Kidney (tissue), 14 donors: ENCODE results near the gene RPS27L. TPM values are rescaled to one million over a fixed set of nuclear protein-coding genes. Genes with fewer than 3 reads are reported as not detected.
A peak's percentile ranks its signal among the peaks of the same experiment; 100 is the strongest.

Experiments
- DNase-seq, 5 donors: peaks; one replicate each; pipeline ENCODE4 v3.0.0-alpha.2; 2013 to 2020
- FAIRE-seq: peaks from 2 replicates; lab custom pipeline; 2012; peaks lifted over from hg19 to GRCh38; lab: Jason Lieb, UNC
- H3K27ac ChIP-seq, 2 donors: one replicate each; pipeline ENCODE4 v1.7.0; 2013; ENCODE audit warnings: low read depth in 2 of 2, low read length in 2 of 2, inconsistent platforms in 1 of 2
- H3K27me3 ChIP-seq: one replicate; pipeline ENCODE4 v1.7.1; 2013; ENCODE audit warnings: low read length, inconsistent platforms; ENCODE audit not compliant: control insufficient read depth, insufficient read depth
- H3K36me3 ChIP-seq, 3 donors: one replicate each; pipeline versions ENCODE4 v1.7.0 to v1.7.1; 2013; ENCODE audit warnings: low read length in 3 of 3, control low read depth in 1 of 3, inconsistent platforms in 1 of 3; ENCODE audit not compliant: insufficient read depth in 3 of 3, control insufficient read depth in 2 of 3
- H3K4me1 ChIP-seq, 3 donors: one replicate each; pipeline versions ENCODE4 v1.7.0 to v1.7.1; 2013; ENCODE audit warnings: low read length in 3 of 3, inconsistent platforms in 1 of 3, low read depth in 1 of 3; ENCODE audit not compliant: control insufficient read depth in 2 of 3, insufficient read depth in 2 of 3
- H3K4me3 ChIP-seq, 3 donors: one replicate each; pipeline versions ENCODE4 v1.7.0 to v1.8.1; 2013; ENCODE audit warnings: low read length in 3 of 3, control low read depth in 1 of 3, inconsistent platforms in 1 of 3
- H3K9ac ChIP-seq, 3 donors: one replicate each; pipeline versions ENCODE4 v1.7.0 to v1.7.1; 2013; ENCODE audit warnings: low read length in 3 of 3, control low read depth in 1 of 3, inconsistent platforms in 1 of 3
- H3K9me3 ChIP-seq, 3 donors: one replicate each; pipeline versions ENCODE4 v1.7.0 to v1.7.1; 2013; ENCODE audit warnings: low read length in 3 of 3, control low read depth in 1 of 3, inconsistent platforms in 1 of 3; ENCODE audit not compliant: control insufficient read depth in 2 of 3, insufficient read depth in 1 of 3
- intact Hi-C: fragments of 100-400 bp; cut with DNase I; formaldehyde crosslinking; loops from one replicate; pipeline ENCODE4 v1.11.1; 2022
- polyA plus RNA-seq: library from polyadenylated mRNA; stranded (reverse); fragments of 350-450 nt; fragmentation: Illumina TruSeq; extraction: RNeasy Lipid Tissue Mini Kit (QIAGEN cat#74804); gene quantifications from one replicate; pipeline ENCODE4 v1.2.3, GENCODE V29; 2014; ENCODE audit warnings: low read depth, low replicate concordance; ENCODE audit not compliant: insufficient read depth
- total RNA-seq: library from RNA; stranded (reverse); fragmentation: NEBNext Ultra II Directional; extraction: Animal tissue kit (Norgen Biotek cat#: 25700); gene quantifications from one replicate; pipeline ENCODE4 v1.2.1, GENCODE V29; 2021
- TF ChIP-seq, protein P1 (sequence below): IDR thresholded peaks from 3 replicates; pipeline ENCODE4 v1.5.1; 2012; ENCODE audit warnings: mild to moderate bottlenecking, moderate library complexity, borderline replicate concordance; ENCODE audit not compliant: insufficient read depth; ENCODE audit errors: extremely low read depth
- donor health status: control.
- donor health status: control.
- donor health status: control.
- donor health status: control.
- donor health status: control.
- donor health status: DM: yes; HTN: yes; CAD: no.
- donor health status: Normal renal cell carcinoma (clear cell type).

RPS27L gene
- total and polyA plus RNA-seq, 2 donors from 2014 or later: 120 to 372 TPM

GRCh38 chr15:63202861-63203260 lies 45.6 kb upstream of the RPS27L start:
- H3K27ac ChIP-seq: peak overlapping the region in 1 of 2 donors; percentile 13

DNA sequence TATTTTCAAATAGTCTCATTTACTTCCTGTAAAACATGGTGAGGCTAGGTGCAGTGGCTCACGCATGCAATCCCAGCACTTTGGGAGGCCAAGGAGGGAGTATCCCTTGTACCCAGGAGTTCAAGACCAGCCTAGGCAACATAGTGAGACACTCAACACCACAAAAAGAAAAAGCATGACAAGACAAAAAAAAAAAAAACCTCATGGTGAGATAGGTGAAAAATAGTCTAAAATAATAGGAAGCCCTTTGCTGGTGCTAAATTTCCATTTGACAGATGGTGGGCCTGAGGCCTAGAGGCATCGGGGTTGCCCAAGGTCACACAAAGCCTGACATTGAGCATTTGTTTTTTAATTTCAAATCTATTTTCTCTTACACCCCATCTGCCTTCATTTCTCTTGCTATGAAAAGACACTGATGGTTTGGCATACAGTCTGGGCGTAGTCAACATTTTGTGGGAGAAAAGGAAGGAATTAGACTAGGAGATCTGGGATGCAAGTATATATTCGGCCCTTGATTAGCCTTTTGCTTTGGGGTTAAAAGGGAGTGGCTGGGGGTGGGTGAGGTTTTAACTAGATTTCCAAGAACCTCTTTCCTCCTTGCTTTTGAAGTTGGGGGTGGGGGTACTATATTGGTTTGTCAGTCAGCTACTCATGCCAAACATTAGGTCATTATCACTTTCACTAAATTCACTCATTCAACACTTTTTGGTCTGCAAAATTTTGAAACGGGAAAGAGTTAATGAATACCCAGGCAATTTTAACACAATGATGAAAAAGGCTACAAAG lies 43.4 kb upstream of the RPS27L start:
- FAIRE-seq (no peak), DNase-seq (no peak)
- Histone ChIP-seq H3K27me3 (no peaks in the 10 kb centered on the region), H3K4me3 (no peak overlapping the region), H3K9ac (no peak overlapping the region), H3K4me1 (peaks cover 0 to 13% (median 4%) of the 10 kb centered on the region in 3 donors), H3K27ac (no peak overlapping the region), H3K36me3 (no peaks in the 10 kb centered on the region), H3K9me3 (no peaks in the 10 kb centered on the region)
- intact Hi-C loops: no loop called here
- TF ChIP-seq, protein P1, sequence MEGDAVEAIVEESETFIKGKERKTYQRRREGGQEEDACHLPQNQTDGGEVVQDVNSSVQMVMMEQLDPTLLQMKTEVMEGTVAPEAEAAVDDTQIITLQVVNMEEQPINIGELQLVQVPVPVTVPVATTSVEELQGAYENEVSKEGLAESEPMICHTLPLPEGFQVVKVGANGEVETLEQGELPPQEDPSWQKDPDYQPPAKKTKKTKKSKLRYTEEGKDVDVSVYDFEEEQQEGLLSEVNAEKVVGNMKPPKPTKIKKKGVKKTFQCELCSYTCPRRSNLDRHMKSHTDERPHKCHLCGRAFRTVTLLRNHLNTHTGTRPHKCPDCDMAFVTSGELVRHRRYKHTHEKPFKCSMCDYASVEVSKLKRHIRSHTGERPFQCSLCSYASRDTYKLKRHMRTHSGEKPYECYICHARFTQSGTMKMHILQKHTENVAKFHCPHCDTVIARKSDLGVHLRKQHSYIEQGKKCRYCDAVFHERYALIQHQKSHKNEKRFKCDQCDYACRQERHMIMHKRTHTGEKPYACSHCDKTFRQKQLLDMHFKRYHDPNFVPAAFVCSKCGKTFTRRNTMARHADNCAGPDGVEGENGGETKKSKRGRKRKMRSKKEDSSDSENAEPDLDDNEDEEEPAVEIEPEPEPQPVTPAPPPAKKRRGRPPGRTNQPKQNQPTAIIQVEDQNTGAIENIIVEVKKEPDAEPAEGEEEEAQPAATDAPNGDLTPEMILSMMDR: no peak

More at GRCh38 chr15:63202861-63203260, 45.6 kb upstream of the RPS27L start:
- peak in 3 of 5 donors; percentile 15 to 86 (median 27) for DNase-seq
- Histone ChIP-seq H3K4me1 (peaks cover 0 to 13% (median 4%) of the 10 kb centered on the region in 3 donors), H3K9ac (no peak overlapping the region), H3K36me3 (no peaks in the 10 kb centered on the region), H3K27me3 (no peaks in the 10 kb centered on the region), H3K4me3 (no peak overlapping the region), H3K9me3 (no peaks in the 10 kb centered on the region)
- no peak for FAIRE-seq
- TF ChIP-seq, protein P1: no peak
- intact Hi-C loops: no loop called here

GRCh38 chr15:63198371-63199250 lies 41.3 kb upstream of the RPS27L start:
- FAIRE-seq (no peak), DNase-seq (no peak)
- intact Hi-C loops: loop anchor here (10.0 kb wide), 1 partner anchor 66 kb away; no protein-coding TSS in a partner anchor
- Histone ChIP-seq H3K36me3 (no peaks in the 10 kb centered on the region), H3K9ac (no peak overlapping the region), H3K4me1 (peaks cover 0 to 8% (median 6%) of the 10 kb centered on the region in 3 donors), H3K9me3 (no peaks in the 10 kb centered on the region), H3K4me3 (no peak overlapping the region), H3K27ac (no peak overlapping the region), H3K27me3 (no peaks in the 10 kb centered on the region)
- TF ChIP-seq, protein P1: no peak
